ENCODE measurements around the gene OR52D1. TPM values are rescaled to one million over a fixed set of nuclear protein-coding genes. Genes with fewer than 3 reads are reported as not detected.

OR52D1 gene
- polyA plus RNA-seq = not detected in 3 replicates
- polyA plus RNA-seq (2011; ENCODE audit: low read depth) = not detected
- polyA plus RNA-seq (2011; cell fraction: cytosol; rRNA removed) = not detected in 2 replicates
- polyA plus RNA-seq (2011; cell fraction: nucleus; rRNA removed) = not detected in 2 replicates
- not detected in 2 replicates for polyA plus RNA-seq (2012; ENCODE audit: low replicate concordance)
- not detected in 3 replicates for polyA minus RNA-seq
- not detected for polyA minus RNA-seq (2011; cell fraction: cytosol; rRNA and poly(A)+ RNA removed)
- not detected in 2 replicates for polyA minus RNA-seq (2011; cell fraction: nucleus; rRNA and poly(A)+ RNA removed)

- Histone ChIP-seq H3K79me2 (ENCODE audit: control insufficient read depth, insufficient read depth, low read length) (no peaks in the 10 kb centered on the region), H3K27me3 (ENCODE audit: control insufficient read depth, extremely low read depth, insufficient read depth, low read length) (no peaks in the 10 kb centered on the region), H3K4me3 (ENCODE audit: control insufficient read depth in 2 of 3, extremely low read depth in 1 of 3, insufficient read depth in 2 of 3, low read depth in 1 of 3, low read length in 3 of 3) (no peak within 1 kb of the TSS), H3K9me1 (ENCODE audit: control insufficient read depth, extremely low read depth, insufficient read depth, low read length) (no peaks in the 10 kb centered on the region), H3K4me1 (ENCODE audit: control insufficient read depth, extremely low read depth, insufficient read depth, low read length) (no peaks in the 10 kb centered on the region), H3K4me2 (ENCODE audit: control insufficient read depth, extremely low read depth, insufficient read depth, low read depth, low read length) (no peak within 1 kb of the TSS), H3K9me3 (ENCODE audit: control insufficient read depth, low read depth, low read length) (no peaks in the 10 kb centered on the region), H3K27ac (ENCODE audit: control insufficient read depth, insufficient read depth, low read length) (no peak within 1 kb of the TSS), H3K9ac (ENCODE audit: control insufficient read depth, extremely low read depth, insufficient read depth, low read length) (no peak within 1 kb of the TSS), H4K20me1 (ENCODE audit: control insufficient read depth, extremely low read depth, insufficient read depth, low read length) (no peaks in the 10 kb centered on the region), H2AFZ (ENCODE audit: control insufficient read depth, low read length) (no peak within 1 kb of the TSS), H3K36me3 (ENCODE audit: control insufficient read depth in 2 of 2, extremely low read depth in 1 of 2, insufficient read depth in 2 of 2, low read length in 2 of 2) (no peaks in the 10 kb centered on the region)
- dilution Hi-C loops (cut with MboI; ENCODE audit: extremely low pct_ligation_motif_present, low sequenced_read_pairs) = no loop called here
- DNase-seq (ENCODE audit: low read depth, low spot score) = no peak
- no peak for FAIRE-seq
- TF ChIP-seq EZH2 (IDR thresholded peaks at IDR 0.05; ENCODE audit: low read length) = no peak
- TF ChIP-seq, protein P1, sequence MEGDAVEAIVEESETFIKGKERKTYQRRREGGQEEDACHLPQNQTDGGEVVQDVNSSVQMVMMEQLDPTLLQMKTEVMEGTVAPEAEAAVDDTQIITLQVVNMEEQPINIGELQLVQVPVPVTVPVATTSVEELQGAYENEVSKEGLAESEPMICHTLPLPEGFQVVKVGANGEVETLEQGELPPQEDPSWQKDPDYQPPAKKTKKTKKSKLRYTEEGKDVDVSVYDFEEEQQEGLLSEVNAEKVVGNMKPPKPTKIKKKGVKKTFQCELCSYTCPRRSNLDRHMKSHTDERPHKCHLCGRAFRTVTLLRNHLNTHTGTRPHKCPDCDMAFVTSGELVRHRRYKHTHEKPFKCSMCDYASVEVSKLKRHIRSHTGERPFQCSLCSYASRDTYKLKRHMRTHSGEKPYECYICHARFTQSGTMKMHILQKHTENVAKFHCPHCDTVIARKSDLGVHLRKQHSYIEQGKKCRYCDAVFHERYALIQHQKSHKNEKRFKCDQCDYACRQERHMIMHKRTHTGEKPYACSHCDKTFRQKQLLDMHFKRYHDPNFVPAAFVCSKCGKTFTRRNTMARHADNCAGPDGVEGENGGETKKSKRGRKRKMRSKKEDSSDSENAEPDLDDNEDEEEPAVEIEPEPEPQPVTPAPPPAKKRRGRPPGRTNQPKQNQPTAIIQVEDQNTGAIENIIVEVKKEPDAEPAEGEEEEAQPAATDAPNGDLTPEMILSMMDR (optimal IDR thresholded peaks at IDR 0.05 in 1 of 3, IDR thresholded peaks at IDR 0.05 in 1 of 3, conservative IDR thresholded peaks at IDR 0.05 in 1 of 3; ENCODE audit: extremely low read depth in 1 of 3, insufficient read depth in 2 of 3, low read length in 3 of 3) = no peak
These were observed at the start of gene OR52D1 for GRCh38 chr11:5488385-5488784. TSS of gene OR52D1 (plus strand) at chr11:5488685. CDS start at chr11:5488707, 22 bp downstream.

- TF ChIP-seq, protein P1 (optimal IDR thresholded peaks at IDR 0.05 in 1 of 3, IDR thresholded peaks at IDR 0.05 in 1 of 3, conservative IDR thresholded peaks at IDR 0.05 in 1 of 3; ENCODE audit: extremely low read depth in 1 of 3, insufficient read depth in 2 of 3, low read length in 3 of 3) = no peak
- no peak for TF ChIP-seq EZH2 (IDR thresholded peaks at IDR 0.05; ENCODE audit: low read length)
- Histone ChIP-seq H3K9ac (ENCODE audit: control insufficient read depth, extremely low read depth, insufficient read depth, low read length) (no peak within 1 kb of the TSS), H3K27me3 (ENCODE audit: control insufficient read depth, extremely low read depth, insufficient read depth, low read length) (no peaks in the 10 kb centered on the region), H4K20me1 (ENCODE audit: control insufficient read depth, extremely low read depth, insufficient read depth, low read length) (no peaks in the 10 kb centered on the region), H3K9me3 (ENCODE audit: control insufficient read depth, low read depth, low read length) (no peaks in the 10 kb centered on the region), H3K27ac (ENCODE audit: control insufficient read depth, insufficient read depth, low read length) (no peak within 1 kb of the TSS), H3K9me1 (ENCODE audit: control insufficient read depth, extremely low read depth, insufficient read depth, low read length) (no peaks in the 10 kb centered on the region), H3K4me1 (ENCODE audit: control insufficient read depth, extremely low read depth, insufficient read depth, low read length) (no peaks in the 10 kb centered on the region), H3K79me2 (ENCODE audit: control insufficient read depth, insufficient read depth, low read length) (no peaks in the 10 kb centered on the region), H3K36me3 (ENCODE audit: control insufficient read depth in 2 of 2, extremely low read depth in 1 of 2, insufficient read depth in 2 of 2, low read length in 2 of 2) (no peaks in the 10 kb centered on the region), H3K4me2 (ENCODE audit: control insufficient read depth, extremely low read depth, insufficient read depth, low read depth, low read length) (no peak within 1 kb of the TSS), H2AFZ (ENCODE audit: control insufficient read depth, low read length) (no peak within 1 kb of the TSS), H3K4me3 (ENCODE audit: control insufficient read depth in 2 of 3, extremely low read depth in 1 of 3, insufficient read depth in 2 of 3, low read depth in 1 of 3, low read length in 3 of 3) (no peak within 1 kb of the TSS)
- FAIRE-seq (no peak), DNase-seq (ENCODE audit: low read depth, low spot score) (no peak)
- dilution Hi-C loops (cut with MboI; ENCODE audit: extremely low pct_ligation_motif_present, low sequenced_read_pairs) = no loop called here
These were observed 47.1 kb upstream of the OR52D1 start, which contains the start of gene OR51I1 for GRCh38 chr11:5441414-5441813. TSS of gene OR51I1 (minus strand) at chr11:5441514. CDS start at chr11:5441514, 0 bp downstream.
